DOHH2 (cell line): Measurements from ENCODE around the gene AGO4.
"Not testable (repeated sequence)": the region's sequence is repeated elsewhere in the genome, so short reads cannot be mapped to it uniquely, and the experiment has no call there.

ENCODE experiments used
- H3F3A ChIP-seq: fragments of 200-600 bp; sonication (generic), shearing (Covaris generic); 2 replicates; pipeline ENCODE4 v1.6.0; 2016; ENCODE audit warnings: antibody characterized with exemption, mild to moderate bottlenecking; ENCODE audit not compliant: control insufficient read depth, insufficient read depth
- H3K27ac ChIP-seq: fragments of 200-600 bp; sonication (generic); 2 replicates; pipeline ENCODE4 v1.5.1; 2014; ENCODE audit warnings: low read depth, mild to moderate bottlenecking, low read length, moderate library complexity
- H3K27me3 ChIP-seq: fragments of 200-600 bp; sonication (generic); 2 replicates; pipeline ENCODE4 v1.6.1; 2014; ENCODE audit warnings: mild to moderate bottlenecking, low read length, mixed read lengths; ENCODE audit not compliant: control insufficient read depth
- H3K36me3 ChIP-seq: fragments of 200-600 bp; sonication (generic); 2 replicates; pipeline ENCODE4 v1.6.1; 2014; ENCODE audit warnings: mild to moderate bottlenecking, low read length, moderate library complexity, mixed read lengths; ENCODE audit not compliant: control insufficient read depth
- H3K4me1 ChIP-seq: fragments of 200-600 bp; sonication (generic); 2 replicates; pipeline ENCODE4 v1.6.1; 2014; ENCODE audit warnings: mild to moderate bottlenecking, low read length, mixed read lengths; ENCODE audit not compliant: control insufficient read depth
- H3K4me2 ChIP-seq: fragments of 200-600 bp; sonication (generic); 2 replicates; pipeline ENCODE4 v1.6.0; 2014; ENCODE audit warnings: mild to moderate bottlenecking, low read length, moderate library complexity
- H3K4me3 ChIP-seq: fragments of 200-600 bp; sonication (generic); 2 replicates; pipeline ENCODE4 v1.5.1; 2014; ENCODE audit warnings: mild to moderate bottlenecking, low read length, mixed read lengths
- H3K79me2 ChIP-seq: fragments of 200-600 bp; sonication (generic); 2 replicates; pipeline ENCODE4 v1.6.1; 2014; ENCODE audit warnings: mild to moderate bottlenecking, low read length, mixed read lengths; ENCODE audit not compliant: control insufficient read depth
- H3K9me2 ChIP-seq: fragments of 200-600 bp; sonication (generic); replicated peaks from 2 replicates; pipeline ENCODE4 v1.6.1; 2014; ENCODE audit warnings: mild to moderate bottlenecking, low read length, mixed read lengths; ENCODE audit not compliant: control insufficient read depth
- H3K9me3 ChIP-seq: fragments of 200-600 bp; sonication (generic); 2 replicates; pipeline ENCODE4 v1.6.1; 2014; ENCODE audit warnings: antibody characterized with exemption, low read length, mixed read lengths; ENCODE audit not compliant: control insufficient read depth, insufficient read depth
- H4K20me1 ChIP-seq: fragments of 200-600 bp; sonication (generic); 2 replicates; pipeline ENCODE4 v1.6.0; 2014; ENCODE audit warnings: low read depth, mild to moderate bottlenecking, antibody characterized with exemption, low read length, moderate library complexity; ENCODE audit not compliant: control insufficient read depth, insufficient read depth
- CTCF ChIP-seq: fragments of 200-600 bp; sonication (generic); IDR thresholded peaks from one replicate; pipeline ENCODE4 v1.5.1; 2014; ENCODE audit warnings: antibody characterized with exemption, mild to moderate bottlenecking, low read depth, low read length; ENCODE audit not compliant: poor library complexity, severe bottlenecking
- EZH2phosphoT487 ChIP-seq: fragments of 200-600 bp; sonication (generic); IDR thresholded peaks from 2 replicates; pipeline ENCODE4 v1.6.1; 2017; ENCODE audit warnings: borderline replicate concordance, mild to moderate bottlenecking, antibody characterized with exemption, low read length, moderate library complexity, mixed read lengths

The AGO4 gene

GRCh38 chr1:35810096-35810881, 2.5 kb downstream of the AGO4 start:
- Histone ChIP-seq H3K4me1 (peaks cover 34% of the 10 kb centered on the region), H3K4me3 (peak overlapping the region; percentile 84; the same call in 1 of the 2 replicates), H3F3A (peaks cover 27% of the 10 kb centered on the region), H3K9me3 (no peaks in the 10 kb centered on the region), H3K4me2 (peak overlapping the region; percentile 91), H3K27me3 (no peaks in the 10 kb centered on the region), H4K20me1 (no peaks in the 10 kb centered on the region), H3K36me3 (no peaks in the 10 kb centered on the region), H3K79me2 (peaks cover 25% of the 10 kb centered on the region), H3K9me2 (no peaks in the 10 kb centered on the region), H3K27ac (no peak overlapping the region)
- TF ChIP-seq EZH2phosphoT487: no peak

DNA sequence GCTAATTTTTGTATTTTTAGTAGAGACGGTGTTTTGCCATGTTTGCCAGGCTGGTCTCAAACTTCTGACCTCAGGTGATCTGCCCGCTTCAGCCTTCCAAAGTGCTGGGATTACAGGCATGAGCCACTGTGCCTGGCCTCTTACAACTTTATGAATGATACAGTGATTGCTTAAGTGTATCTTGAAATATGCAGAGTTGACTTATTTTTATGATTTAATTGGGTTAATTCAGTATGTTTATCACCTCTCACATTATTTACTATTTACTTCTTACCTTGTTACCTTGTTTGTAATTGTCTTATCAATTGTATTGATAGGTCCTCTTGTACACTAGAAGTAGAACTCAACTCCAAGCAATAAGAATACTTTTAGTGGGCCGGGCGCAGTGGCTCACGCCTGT, 4.9 kb downstream of the AGO4 start:
- not testable (repeated sequence) for H3K36me3 ChIP-seq, H3K9me2 ChIP-seq, H3K27ac ChIP-seq, H3K27me3 ChIP-seq, H4K20me1 ChIP-seq, H3K9me3 ChIP-seq, H3K4me2 ChIP-seq, H3K4me3 ChIP-seq
- Histone ChIP-seq H3F3A (peaks cover 11% of the 10 kb centered on the region; the same call in 1 of the 2 replicates), H3K79me2 (peaks cover 25% of the 10 kb centered on the region), H3K4me1 (peaks cover 17% of the 10 kb centered on the region)

DNA sequence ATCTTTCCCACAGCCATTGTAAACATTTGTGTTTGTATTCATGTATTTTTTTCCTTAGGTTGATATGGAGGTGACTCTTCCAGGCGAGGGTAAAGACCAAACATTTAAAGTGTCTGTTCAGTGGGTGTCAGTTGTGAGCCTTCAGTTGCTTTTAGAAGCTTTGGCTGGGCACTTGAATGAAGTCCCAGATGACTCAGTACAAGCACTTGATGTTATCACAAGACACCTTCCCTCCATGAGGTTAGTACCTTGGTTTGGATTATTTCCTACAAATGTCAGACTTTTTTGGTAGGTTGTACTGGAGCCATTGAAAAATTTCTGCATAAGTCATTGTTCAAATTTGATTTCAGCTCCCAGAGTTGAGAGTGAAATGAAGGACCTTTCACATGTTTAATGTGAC, 17.4 kb downstream of the AGO4 start:
- Histone ChIP-seq H3K4me3 (no peak overlapping the region), H3K27ac (no peak overlapping the region), H3F3A (no peaks in the 10 kb centered on the region; the same call in 1 of the 2 replicates), H3K4me1 (no peaks in the 10 kb centered on the region), H3K9me2 (no peaks in the 10 kb centered on the region), H3K27me3 (no peaks in the 10 kb centered on the region), H4K20me1 (no peaks in the 10 kb centered on the region), H3K36me3 (peaks cover 21% of the 10 kb centered on the region), H3K79me2 (no peaks in the 10 kb centered on the region), H3K4me2 (no peak overlapping the region), H3K9me3 (no peaks in the 10 kb centered on the region)
- no peak for TF ChIP-seq EZH2phosphoT487
- TF ChIP-seq CTCF: no peak

GRCh38 chr1:35832276-35832905, 24.6 kb downstream of the AGO4 start:
- H3K9me2 ChIP-seq: no peaks in the 10 kb centered on the region
- H3F3A ChIP-seq: no peaks in the 10 kb centered on the region
- no peak overlapping the region for H3K4me2 ChIP-seq
- no peak overlapping the region for H3K4me3 ChIP-seq
- no peaks in the 10 kb centered on the region for H3K27me3 ChIP-seq
- no peaks in the 10 kb centered on the region for H3K79me2 ChIP-seq
- no peaks in the 10 kb centered on the region for H3K4me1 ChIP-seq
- no peaks in the 10 kb centered on the region for H4K20me1 ChIP-seq
- H3K36me3 ChIP-seq: peaks cover 28% of the 10 kb centered on the region
- H3K27ac ChIP-seq: no peak overlapping the region
- TF ChIP-seq EZH2phosphoT487: no peak
- TF ChIP-seq CTCF: no peak
- H3K9me3 ChIP-seq: no peaks in the 10 kb centered on the region
